Esophagus muscularis mucosa (tissue), 3 donors: ENCODE measurements around the gene GNAS-AS1.

Experiments used
- CTCF ChIP-seq, 3 experiments: fragments of 200-600 bp in 2 of 3; fragments of 450-650 bp in 1 of 3; sonication (generic) in 2 of 3; IDR thresholded peaks; one replicate each; pipeline ENCODE4 v1.5.1; 2017 to 2019; ENCODE audit warnings: antibody characterized with exemption in 3 of 3, mild to moderate bottlenecking in 2 of 3, moderate library complexity in 1 of 3
- POLR2AphosphoS5 ChIP-seq, 2 donors: sonication (generic); formaldehyde crosslinking; IDR thresholded peaks; one replicate each; pipeline ENCODE4 v1.6.1; 2017; ENCODE audit warnings: antibody characterized with exemption in 2 of 2

DNA sequence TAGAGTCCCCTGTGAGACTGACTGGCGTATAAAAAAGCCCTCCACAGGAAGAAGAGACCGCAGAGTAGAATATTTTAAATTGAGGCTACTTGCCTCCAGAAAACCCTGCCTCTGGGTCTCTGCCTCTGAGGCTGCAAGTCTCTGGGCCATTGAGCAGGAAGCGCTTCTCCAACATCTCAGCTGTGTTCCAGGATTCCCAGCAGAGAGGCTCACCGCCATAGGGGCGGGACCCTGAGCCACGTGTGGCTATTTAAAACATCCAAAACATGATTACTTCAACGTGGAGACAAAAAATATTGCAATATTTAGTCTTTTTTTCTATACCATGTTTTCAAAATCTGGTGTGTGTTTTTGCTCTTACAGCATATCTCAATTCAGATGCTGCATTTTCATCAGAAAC lies 59.4 kb downstream of the GNAS-AS1 start:
- no peak for TF ChIP-seq CTCF (IDR thresholded peaks at IDR 0.05)
- no peak for TF ChIP-seq POLR2AphosphoS5 (IDR thresholded peaks at IDR 0.05)
